ENCODE data around the gene ACER1.

The ACER1 gene

GRCh38 chr19:6292006-6292405 is 41.4 kb downstream of the ACER1 start:
- in situ Hi-C loops (cut with HindIII; ENCODE audit: low sequenced_read_pairs) = loop anchor here (25.0 kb wide), 1 partner anchor 255 kb away; no protein-coding TSS in a partner anchor

- in situ Hi-C loops (cut with HindIII; ENCODE audit: low sequenced_read_pairs) = loop anchor here (10.0 to 25.0 kb wide), 2 partner anchors 144 to 251 kb away; no protein-coding TSS in a partner anchor
These were observed 44.7 kb downstream of the ACER1 start for GRCh38 chr19:6288737-6289136.

GRCh38 chr19:6287269-6287885 is 46.0 kb downstream of the ACER1 start:
- in situ Hi-C loops (cut with HindIII; ENCODE audit: low sequenced_read_pairs) = loop anchor here (10.0 to 25.0 kb wide), 2 partner anchors 143 to 250 kb away; no protein-coding TSS in a partner anchor

GRCh38 chr19:6286676-6287075 is 46.7 kb downstream of the ACER1 start:
- in situ Hi-C loops (cut with HindIII; ENCODE audit: low sequenced_read_pairs) = loop anchor here (10.0 to 25.0 kb wide), 2 partner anchors 142 to 249 kb away; no protein-coding TSS in a partner anchor

GRCh38 chr19:6282393-6282792 is 51.0 kb downstream of the ACER1 start:
- in situ Hi-C loops (cut with HindIII; ENCODE audit: low sequenced_read_pairs) = loop anchor here (10.0 to 25.0 kb wide), 2 partner anchors 138 to 245 kb away; no protein-coding TSS in a partner anchor

- in situ Hi-C loops (cut with HindIII; ENCODE audit: low sequenced_read_pairs) = loop anchor here (5.0 to 25.0 kb wide), 3 partner anchors 43 to 243 kb away; no protein-coding TSS in a partner anchor
These were observed 53.4 kb downstream of the ACER1 start, which contains the start of gene MLLT1 for GRCh38 chr19:6279931-6280591. Gene MLLT1 (minus strand): TSS chr19:6279975. CDS start chr19:6279784, 191 bp downstream.

GRCh38 chr19:6279620-6279930 is 53.8 kb downstream of the ACER1 start:
- in situ Hi-C loops (cut with HindIII; ENCODE audit: low sequenced_read_pairs) = loop anchor here (5.0 to 25.0 kb wide), 2 partner anchors 42 to 242 kb away; no protein-coding TSS in a partner anchor

GRCh38 chr19:6278740-6279619 is 54.4 kb downstream of the ACER1 start:
- in situ Hi-C loops (cut with HindIII; ENCODE audit: low sequenced_read_pairs) = loop anchor here (5.0 to 25.0 kb wide), 2 partner anchors 42 to 242 kb away; no protein-coding TSS in a partner anchor

GRCh38 chr19:6278051-6278450 is 55.4 kb downstream of the ACER1 start:
- in situ Hi-C loops (cut with HindIII; ENCODE audit: low sequenced_read_pairs) = loop anchor here (5.0 to 25.0 kb wide), 2 partner anchors 41 to 241 kb away; no protein-coding TSS in a partner anchor

- in situ Hi-C loops (cut with HindIII; ENCODE audit: low sequenced_read_pairs) = loop anchor here (5.0 to 25.0 kb wide), 2 partner anchors 39 to 239 kb away; no protein-coding TSS in a partner anchor
These were observed 57.0 kb downstream of the ACER1 start for GRCh38 chr19:6276447-6276846.

- in situ Hi-C loops (cut with HindIII; ENCODE audit: low sequenced_read_pairs) = loop anchor here (5.0 to 25.0 kb wide), 2 partner anchors 38 to 238 kb away; no protein-coding TSS in a partner anchor
These were observed 58.2 kb downstream of the ACER1 start for GRCh38 chr19:6275170-6275744.

- in situ Hi-C loops (cut with HindIII; ENCODE audit: low sequenced_read_pairs) = loop anchor here (5.0 to 25.0 kb wide), 2 partner anchors 37 to 237 kb away; no protein-coding TSS in a partner anchor
These were observed 58.7 kb downstream of the ACER1 start for GRCh38 chr19:6274756-6275155.

- in situ Hi-C loops (cut with HindIII; ENCODE audit: low sequenced_read_pairs) = no loop called here
These were observed 59.5 kb downstream of the ACER1 start for GRCh38 chr19:6273701-6274601.

- in situ Hi-C loops (cut with HindIII; ENCODE audit: low sequenced_read_pairs) = no loop called here
These were observed 60.4 kb downstream of the ACER1 start for GRCh38 chr19:6272913-6273600.

GRCh38 chr19:6272411-6272791 is 61.0 kb downstream of the ACER1 start:
- in situ Hi-C loops (cut with HindIII; ENCODE audit: low sequenced_read_pairs) = no loop called here

GRCh38 chr19:6271721-6272410 is 61.5 kb downstream of the ACER1 start:
- in situ Hi-C loops (cut with HindIII; ENCODE audit: low sequenced_read_pairs) = no loop called here

- in situ Hi-C loops (cut with HindIII; ENCODE audit: low sequenced_read_pairs) = no loop called here
These were observed 62.2 kb downstream of the ACER1 start for GRCh38 chr19:6271251-6271650.

- in situ Hi-C loops (cut with HindIII; ENCODE audit: low sequenced_read_pairs) = no loop called here
These were observed 62.6 kb downstream of the ACER1 start for GRCh38 chr19:6270822-6271221.

Measured in DLD1 (cell line).